RCC 7860 (cell line): Measurements from ENCODE around the gene PGBD5.
"Not testable (repeated sequence)": the region's sequence is repeated elsewhere in the genome, so short reads cannot be mapped to it uniquely, and the experiment has no call there.

Source experiments
- DNase-seq: peaks from one replicate; pipeline ENCODE4 v3.0.0-alpha.2; 2015; ENCODE audit warnings: low spot score
- FAIRE-seq: peaks from 2 replicates; lab custom pipeline; 2012; peaks lifted over from hg19 to GRCh38; lab: Jason Lieb, UNC

PGBD5 gene

GRCh38 chr1:230426246-230427093, at the start of gene PGBD5:
TSS of gene PGBD5 (minus strand) at chr1:230426332. CDS start at chr1:230425928, 404 bp downstream.
- FAIRE-seq (no peak), DNase-seq (peak; percentile 55)

- FAIRE-seq, DNase-seq: not testable (repeated sequence)
Observed at GRCh38 chr1:230474924-230475323, 48.8 kb upstream of the PGBD5 start.

- not testable (repeated sequence) for FAIRE-seq, DNase-seq
Observed at GRCh38 chr1:230470750-230471149, 44.6 kb upstream of the PGBD5 start.

GRCh38 chr1:230469271-230469670, 43.1 kb upstream of the PGBD5 start:
- FAIRE-seq (no peak), DNase-seq (no peak)

- DNase-seq (no peak), FAIRE-seq (no peak)
Observed at GRCh38 chr1:230465691-230466090, 39.6 kb upstream of the PGBD5 start.

GRCh38 chr1:230464671-230465070, 38.5 kb upstream of the PGBD5 start:
- DNase-seq, result no peak
- no peak for FAIRE-seq

GRCh38 chr1:230463760-230464159, 37.6 kb upstream of the PGBD5 start:
- FAIRE-seq, result no peak

GRCh38 chr1:230463326-230463725, 37.2 kb upstream of the PGBD5 start:
- DNase-seq (no peak), FAIRE-seq (no peak)

More at GRCh38 chr1:230463760-230464159, 37.6 kb upstream of the PGBD5 start:
- no peak for DNase-seq

- FAIRE-seq (peak; percentile 58), DNase-seq (peak; percentile 47)
Observed at GRCh38 chr1:230459465-230459864, 33.3 kb upstream of the PGBD5 start.

GRCh38 chr1:230458509-230458908, 32.4 kb upstream of the PGBD5 start:
- DNase-seq, result peak; percentile 20
- FAIRE-seq, result no peak

- DNase-seq (no peak), FAIRE-seq (no peak)
Observed at GRCh38 chr1:230456478-230456877, 30.3 kb upstream of the PGBD5 start.

- FAIRE-seq (no peak), DNase-seq (no peak)
Observed at GRCh38 chr1:230455291-230455690, 29.2 kb upstream of the PGBD5 start.

- FAIRE-seq (no peak), DNase-seq (no peak)
Observed at GRCh38 chr1:230453377-230453776, 27.2 kb upstream of the PGBD5 start.

- FAIRE-seq (no peak), DNase-seq (no peak)
Observed at GRCh38 chr1:230441183-230442029, 15.3 kb upstream of the PGBD5 start.

- DNase-seq (no peak), FAIRE-seq (no peak)
Observed at GRCh38 chr1:230435108-230435507, 9.0 kb upstream of the PGBD5 start.

GRCh38 chr1:230431527-230431926, 5.4 kb upstream of the PGBD5 start:
- no peak for DNase-seq
- FAIRE-seq, result no peak

GRCh38 chr1:230430499-230430898, 4.4 kb upstream of the PGBD5 start:
- DNase-seq, result no peak
- FAIRE-seq, result no peak

GRCh38 chr1:230429067-230429735, 3.1 kb upstream of the PGBD5 start:
- FAIRE-seq (no peak), DNase-seq (no peak)

GRCh38 chr1:230427981-230428380, 1.8 kb upstream of the PGBD5 start:
- no peak for FAIRE-seq
- DNase-seq, result no peak

GRCh38 chr1:230427094-230427876, 1.2 kb upstream of the PGBD5 start:
- DNase-seq (no peak), FAIRE-seq (no peak)
